OCI-LY3 (cell line): Measurements from ENCODE around the gene PLEKHB2.

Experiments used
- EZH2phosphoT487 ChIP-seq: fragments of 200-600 bp; shearing (Covaris generic); IDR thresholded peaks from 2 replicates; pipeline ENCODE4 v1.6.1; 2018; ENCODE audit warnings: antibody characterized with exemption, mixed run types, low read depth
- TF ChIP-seq, protein P1 (sequence below): fragments of 200-600, 300-600 bp; sonication (generic); IDR thresholded peaks from 2 replicates; pipeline ENCODE4 v1.5.1; 2014; ENCODE audit warnings: antibody characterized with exemption, low read length, low read depth

DNA sequence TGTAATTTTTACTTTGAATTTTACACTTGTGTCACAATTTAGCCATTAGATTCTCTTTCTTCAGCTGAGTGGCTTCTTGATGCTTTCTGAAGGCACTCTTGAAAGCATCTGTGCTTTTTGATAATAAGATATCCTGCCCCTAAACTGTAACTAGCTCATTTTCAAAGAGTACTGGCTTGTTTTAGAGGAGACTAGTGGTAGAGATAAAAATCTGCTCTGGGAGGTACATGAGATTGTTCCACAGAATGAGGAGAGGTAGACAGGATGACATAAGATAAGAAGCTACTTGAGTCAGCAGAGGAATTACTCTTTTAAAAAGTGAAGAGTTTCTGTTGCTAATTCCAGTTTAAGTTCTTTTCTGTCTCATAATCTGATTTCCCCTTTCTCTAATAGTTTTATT, 10.6 kb downstream of the PLEKHB2 start:
- TF ChIP-seq, protein P1, sequence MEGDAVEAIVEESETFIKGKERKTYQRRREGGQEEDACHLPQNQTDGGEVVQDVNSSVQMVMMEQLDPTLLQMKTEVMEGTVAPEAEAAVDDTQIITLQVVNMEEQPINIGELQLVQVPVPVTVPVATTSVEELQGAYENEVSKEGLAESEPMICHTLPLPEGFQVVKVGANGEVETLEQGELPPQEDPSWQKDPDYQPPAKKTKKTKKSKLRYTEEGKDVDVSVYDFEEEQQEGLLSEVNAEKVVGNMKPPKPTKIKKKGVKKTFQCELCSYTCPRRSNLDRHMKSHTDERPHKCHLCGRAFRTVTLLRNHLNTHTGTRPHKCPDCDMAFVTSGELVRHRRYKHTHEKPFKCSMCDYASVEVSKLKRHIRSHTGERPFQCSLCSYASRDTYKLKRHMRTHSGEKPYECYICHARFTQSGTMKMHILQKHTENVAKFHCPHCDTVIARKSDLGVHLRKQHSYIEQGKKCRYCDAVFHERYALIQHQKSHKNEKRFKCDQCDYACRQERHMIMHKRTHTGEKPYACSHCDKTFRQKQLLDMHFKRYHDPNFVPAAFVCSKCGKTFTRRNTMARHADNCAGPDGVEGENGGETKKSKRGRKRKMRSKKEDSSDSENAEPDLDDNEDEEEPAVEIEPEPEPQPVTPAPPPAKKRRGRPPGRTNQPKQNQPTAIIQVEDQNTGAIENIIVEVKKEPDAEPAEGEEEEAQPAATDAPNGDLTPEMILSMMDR: no peak
- no peak for TF ChIP-seq EZH2phosphoT487
